GM21723 (cell line): Measurements from ENCODE around the gene APOBEC3A.
A peak's percentile ranks its signal among the peaks of the same experiment; 100 is the strongest.

Experiments
- ATAC-seq: cut with Tn5 transposase; IDR thresholded peaks from one replicate; pipeline ENCODE4 v1.9.1; 2021; ENCODE audit warnings: mild to moderate bottlenecking, moderate library complexity; ENCODE audit not compliant: unreplicated experiment

APOBEC3A gene

GRCh38 chr22:38957046-38957770 lies at the start of gene APOBEC3A:
Gene APOBEC3A, plus strand, starts transcription at chr22:38957609. Its CDS starts 83 bp downstream, at chr22:38957692.
- ATAC-seq = no peak

DNA sequence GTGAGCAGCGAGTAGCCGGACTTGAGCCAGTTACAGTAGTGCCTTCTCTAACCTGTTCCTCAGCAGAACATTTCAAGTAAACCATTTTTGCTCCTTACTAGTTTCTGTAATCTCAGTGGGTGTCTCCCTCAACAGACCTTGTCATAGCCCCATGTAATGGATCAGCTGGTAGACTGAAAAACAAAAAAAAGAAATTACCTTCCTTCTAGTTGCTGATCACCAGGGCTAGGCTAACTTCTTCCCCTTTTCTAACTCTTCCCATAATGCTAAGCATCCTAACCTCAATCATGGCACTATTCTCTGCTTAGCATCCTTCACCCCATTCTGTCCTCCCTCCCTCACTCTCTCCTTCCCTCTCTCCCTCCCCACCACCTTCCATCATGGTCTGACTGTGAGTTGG lies 49.6 kb upstream of the APOBEC3A start:
- no peak for ATAC-seq

DNA sequence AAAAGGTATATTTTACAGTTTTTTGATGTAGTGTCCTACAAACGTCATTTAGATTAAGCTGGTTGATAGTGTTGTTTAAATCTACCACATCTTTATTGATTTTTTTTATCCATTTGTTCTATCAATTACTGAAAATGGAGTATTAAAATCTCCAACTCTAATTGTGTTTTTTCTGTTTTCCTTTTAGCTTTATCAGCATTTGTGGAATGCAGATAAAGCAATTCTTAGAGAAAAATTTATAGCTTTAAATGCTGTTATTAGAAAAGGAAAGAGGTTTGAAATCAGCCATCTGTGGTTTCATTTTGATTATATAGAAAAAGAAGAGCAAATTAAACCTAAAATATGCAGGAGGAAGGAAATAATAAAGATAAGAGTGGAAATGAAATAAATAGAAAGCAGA lies 46.0 kb upstream of the APOBEC3A start:
- no peak for ATAC-seq

DNA sequence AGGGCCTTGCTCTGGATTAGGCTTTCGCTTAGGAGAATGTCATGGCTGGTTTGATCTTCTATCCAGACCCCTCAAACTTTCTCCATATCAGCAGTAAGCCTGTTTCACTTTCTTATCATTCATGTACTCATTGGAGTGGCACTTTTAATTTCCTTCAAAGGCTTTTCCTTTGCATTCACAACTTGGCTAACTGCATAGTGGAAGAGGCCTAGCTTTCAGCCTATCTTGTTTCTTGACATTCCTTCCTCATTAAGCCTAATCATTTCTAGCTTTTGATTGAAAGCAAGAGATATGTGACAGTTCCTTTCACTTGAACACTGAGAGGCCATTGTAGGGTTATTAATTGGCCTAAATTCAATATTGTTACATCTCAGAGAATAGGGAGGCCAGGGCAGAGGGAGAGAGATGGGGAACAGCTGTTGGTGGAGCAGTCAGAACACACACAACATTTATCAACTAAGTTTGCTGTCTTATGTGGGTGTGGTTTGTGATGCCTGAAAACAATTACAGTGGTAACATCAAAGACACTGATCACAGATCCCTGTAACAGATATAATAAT lies 37.7 kb upstream of the APOBEC3A start:
- no peak for ATAC-seq

DNA sequence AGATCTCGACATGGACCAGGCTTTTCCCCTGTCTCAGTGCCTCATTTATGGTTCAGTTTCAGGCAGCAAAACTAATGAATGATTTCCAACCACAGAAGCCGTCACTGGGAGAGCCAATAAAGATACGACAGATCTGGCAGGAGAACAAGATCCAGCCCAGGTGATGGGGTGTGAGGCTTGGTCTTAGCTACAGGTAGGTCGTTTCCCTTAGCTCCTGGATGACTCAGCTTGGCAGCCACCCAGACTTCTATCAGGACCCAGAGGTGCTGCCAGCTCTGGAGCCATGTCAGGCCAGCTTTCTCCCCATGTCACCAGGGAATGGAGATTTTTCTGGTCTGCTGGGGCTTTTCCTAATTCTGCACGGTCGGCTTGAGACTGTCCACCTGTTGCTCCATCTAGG lies 36.3 kb upstream of the APOBEC3A start:
- no peak for ATAC-seq

- ATAC-seq = no peak
These were observed 35.6 kb upstream of the APOBEC3A start for GRCh38 chr22:38921806-38922205.

- no peak for ATAC-seq
These were observed 33.7 kb upstream of the APOBEC3A start for GRCh38 chr22:38923463-38924346.

DNA sequence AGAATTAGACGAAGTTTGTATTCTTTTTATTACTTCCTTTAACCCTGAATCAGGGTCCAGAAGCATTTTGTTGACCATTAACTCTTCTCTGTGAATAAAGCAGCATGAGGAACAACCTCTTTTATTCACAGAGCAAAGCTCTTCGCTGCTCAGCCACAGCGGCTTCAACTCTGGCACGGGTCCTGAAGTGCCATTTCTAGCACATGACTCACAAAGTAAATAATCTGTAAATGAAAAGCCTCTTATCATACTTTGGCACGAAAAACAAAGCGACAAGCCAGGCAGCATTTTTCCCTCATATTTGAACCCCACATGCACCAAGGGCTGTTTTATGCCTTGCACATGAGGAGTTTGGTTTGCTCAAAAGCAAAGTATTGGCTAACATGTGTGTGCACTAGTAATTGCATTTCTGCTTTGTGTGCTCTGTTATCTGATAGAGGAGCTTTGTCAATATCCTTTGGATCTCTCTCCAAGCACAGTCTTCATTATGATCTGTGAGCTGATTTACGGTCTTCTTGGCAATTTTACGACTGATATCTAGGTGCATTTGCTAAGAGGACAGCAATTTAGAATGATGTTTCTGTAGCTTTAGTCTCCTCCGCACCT lies 33.0 kb upstream of the APOBEC3A start:
- no peak for ATAC-seq

GRCh38 chr22:38925571-38926041 lies 31.8 kb upstream of the APOBEC3A start:
- no peak for ATAC-seq

- no peak for ATAC-seq
These were observed 30.2 kb upstream of the APOBEC3A start for GRCh38 chr22:38927033-38927781.

GRCh38 chr22:38930512-38930911 lies 26.9 kb upstream of the APOBEC3A start:
- ATAC-seq = no peak

DNA sequence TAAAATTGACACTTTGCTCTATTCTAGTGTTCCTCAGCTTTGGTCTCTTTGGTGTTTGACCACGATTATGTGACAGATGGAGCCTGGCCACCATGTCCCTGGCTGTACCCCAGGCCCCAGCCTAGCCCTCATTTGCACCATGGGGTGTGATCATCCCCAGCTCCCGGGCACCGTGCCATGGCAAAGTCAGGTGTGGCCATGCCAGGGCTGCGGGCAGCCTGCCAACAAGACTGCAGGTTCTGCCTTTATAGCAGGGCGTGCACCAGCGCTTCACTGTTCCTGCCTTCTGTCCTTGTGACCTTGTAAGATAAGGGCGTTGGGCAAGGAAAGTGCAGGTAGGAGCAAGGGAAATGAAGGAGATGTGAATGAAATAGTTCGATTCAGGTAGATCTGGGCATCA lies 22.4 kb upstream of the APOBEC3A start:
- ATAC-seq = no peak

DNA sequence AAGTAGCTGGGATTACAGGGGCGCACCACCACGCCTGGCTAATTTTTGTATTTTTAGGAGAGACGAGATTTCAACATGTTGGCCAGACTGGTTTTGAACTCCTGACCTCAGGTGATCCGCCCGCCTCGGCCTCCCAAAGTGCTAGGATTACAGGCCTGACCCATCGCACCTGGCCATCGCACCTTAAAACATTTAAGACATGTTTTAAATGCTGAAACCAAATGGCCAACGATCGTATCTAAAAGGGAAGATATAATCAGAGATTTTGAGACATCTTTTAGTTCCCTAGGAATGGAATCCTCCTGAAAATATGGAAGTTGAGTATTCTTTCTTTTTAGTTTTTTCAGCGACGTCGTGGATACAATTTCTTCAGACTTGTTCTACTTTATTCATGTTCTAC lies 21.8 kb upstream of the APOBEC3A start:
- ATAC-seq = no peak

GRCh38 chr22:38936562-38936961 lies 20.8 kb upstream of the APOBEC3A start:
- ATAC-seq = no peak

GRCh38 chr22:38937036-38937435 lies 20.4 kb upstream of the APOBEC3A start:
- ATAC-seq = no peak

- no peak for ATAC-seq
These were observed 19.9 kb upstream of the APOBEC3A start for GRCh38 chr22:38937541-38937940.

GRCh38 chr22:38938221-38938620 lies 19.2 kb upstream of the APOBEC3A start:
- no peak for ATAC-seq

DNA sequence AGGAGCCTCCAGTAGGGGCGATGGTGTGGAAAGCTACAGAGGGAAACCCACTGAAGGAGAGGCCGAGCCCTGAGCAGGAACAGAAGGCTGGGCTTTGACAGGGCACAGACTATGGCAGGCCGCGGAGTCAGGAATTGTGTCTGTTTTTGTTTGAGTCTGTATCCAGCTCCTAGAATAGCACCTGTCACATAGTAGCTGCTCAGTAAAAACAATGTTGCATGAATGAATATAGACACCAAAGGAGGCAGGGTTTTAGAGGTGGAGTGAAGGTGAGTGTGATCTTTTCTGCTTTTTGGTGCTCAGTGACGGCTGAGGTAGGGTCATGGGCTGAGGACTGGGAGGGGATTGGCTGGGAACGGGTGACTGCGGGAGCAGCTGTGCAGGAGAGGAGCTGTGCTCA lies 18.5 kb upstream of the APOBEC3A start:
- no peak for ATAC-seq

GRCh38 chr22:38940811-38941384 lies 16.5 kb upstream of the APOBEC3A start:
- ATAC-seq = peak; percentile 16

GRCh38 chr22:38941488-38941987 lies 15.9 kb upstream of the APOBEC3A start:
- peak; percentile 55 for ATAC-seq
